EL (cell line): ENCODE data around the gene EPS8.
A peak's percentile ranks its signal among the peaks of the same experiment; 100 is the strongest.

ENCODE experiments used
- DNase-seq: peaks from one replicate; pipeline ENCODE4 v3.0.0-alpha.2; 2016

EPS8 gene

GRCh38 chr12:15688202-15688736 is 100.9 kb downstream of the EPS8 start:
- DNase-seq = no peak

GRCh38 chr12:15687583-15687982 is 101.6 kb downstream of the EPS8 start:
- DNase-seq = no peak

- DNase-seq = peak; percentile 26
Observed at GRCh38 chr12:15684896-15685658, 104.1 kb downstream of the EPS8 start.

- DNase-seq = peak; percentile 75
Observed at GRCh38 chr12:15682826-15683225, 106.4 kb downstream of the EPS8 start.

GRCh38 chr12:15679151-15679550 is 110.0 kb downstream of the EPS8 start:
- peak; percentile 64 for DNase-seq

GRCh38 chr12:15677726-15678201 is 111.4 kb downstream of the EPS8 start:
- no peak for DNase-seq

GRCh38 chr12:15677228-15677627 is 112.0 kb downstream of the EPS8 start:
- DNase-seq = no peak

- DNase-seq = no peak
Observed at GRCh38 chr12:15672671-15673270, 116.4 kb downstream of the EPS8 start.

- no peak for DNase-seq
Observed at GRCh38 chr12:15670756-15671155, 118.4 kb downstream of the EPS8 start.

GRCh38 chr12:15669256-15669948 is 119.8 kb downstream of the EPS8 start:
- DNase-seq = no peak

- DNase-seq = no peak
Observed at GRCh38 chr12:15664491-15664890, 124.7 kb downstream of the EPS8 start.

GRCh38 chr12:15662983-15663659 is 126.1 kb downstream of the EPS8 start:
- DNase-seq = no peak

- DNase-seq = peak; percentile 88
Observed at GRCh38 chr12:15662303-15662980, 126.7 kb downstream of the EPS8 start.

GRCh38 chr12:15651371-15651770 is 137.8 kb downstream of the EPS8 start:
- DNase-seq = no peak

GRCh38 chr12:15650399-15651128 is 138.6 kb downstream of the EPS8 start:
- no peak for DNase-seq

- no peak for DNase-seq
Observed at GRCh38 chr12:15649347-15649746, 139.8 kb downstream of the EPS8 start.

GRCh38 chr12:15648558-15648957 is 140.6 kb downstream of the EPS8 start:
- DNase-seq = no peak

- no peak for DNase-seq
Observed at GRCh38 chr12:15646581-15646980, 142.6 kb downstream of the EPS8 start.

GRCh38 chr12:15644700-15645099 is 144.5 kb downstream of the EPS8 start:
- DNase-seq = peak; percentile 59

GRCh38 chr12:15638231-15638630 is 151.0 kb downstream of the EPS8 start:
- peak; percentile 8 for DNase-seq

GRCh38 chr12:15636060-15636890 is 152.9 kb downstream of the EPS8 start:
- peak; percentile 8 for DNase-seq
